Measurements from ENCODE around the gene PAIP2.
A peak's percentile ranks its signal among the peaks of the same experiment; 100 is the strongest.

PAIP2 gene, protein sequence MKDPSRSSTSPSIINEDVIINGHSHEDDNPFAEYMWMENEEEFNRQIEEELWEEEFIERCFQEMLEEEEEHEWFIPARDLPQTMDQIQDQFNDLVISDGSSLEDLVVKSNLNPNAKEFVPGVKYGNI

DNA sequence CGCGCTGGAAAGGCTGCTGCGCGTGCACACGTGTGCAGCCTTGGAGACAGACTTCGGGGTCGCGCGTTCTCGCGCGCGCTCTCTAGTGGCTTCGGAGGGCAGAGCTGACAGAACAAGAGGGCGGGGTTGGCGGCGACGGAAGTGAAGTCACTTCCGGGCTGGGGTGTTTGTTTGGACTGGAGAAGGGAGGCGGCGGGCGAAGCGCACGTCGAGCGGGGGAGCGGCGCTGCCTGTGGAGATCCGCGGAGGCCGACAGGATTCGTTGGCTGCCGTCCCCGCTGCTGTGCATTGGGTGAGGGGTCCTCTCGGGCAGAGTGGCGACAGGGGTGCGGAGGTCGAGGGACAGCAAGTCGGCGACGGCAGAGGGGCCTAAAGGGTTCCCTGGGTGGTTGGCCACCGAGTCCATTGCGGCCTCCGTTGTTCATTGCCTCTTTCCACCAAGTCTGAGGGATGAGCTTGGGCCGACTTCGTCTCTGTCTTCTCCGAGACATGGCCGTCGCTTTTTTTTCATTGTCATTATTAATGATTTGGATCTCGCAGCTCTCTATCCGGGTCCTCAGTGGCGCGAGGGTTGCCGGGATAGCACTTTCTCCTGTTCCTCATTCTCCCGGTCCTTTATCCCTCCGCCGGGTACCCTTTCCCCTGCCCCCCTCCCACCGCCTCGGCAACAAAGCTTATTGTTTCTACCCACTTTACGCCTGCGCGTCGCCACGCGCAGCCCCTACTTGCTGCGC is at the start of gene PAIP2:
Gene PAIP2, plus strand, starts transcription at position 166 of the 734 bp plus-strand sequence. CDS start 21,931 bp downstream, outside the sequence.
- TF ChIP-seq, protein P1, sequence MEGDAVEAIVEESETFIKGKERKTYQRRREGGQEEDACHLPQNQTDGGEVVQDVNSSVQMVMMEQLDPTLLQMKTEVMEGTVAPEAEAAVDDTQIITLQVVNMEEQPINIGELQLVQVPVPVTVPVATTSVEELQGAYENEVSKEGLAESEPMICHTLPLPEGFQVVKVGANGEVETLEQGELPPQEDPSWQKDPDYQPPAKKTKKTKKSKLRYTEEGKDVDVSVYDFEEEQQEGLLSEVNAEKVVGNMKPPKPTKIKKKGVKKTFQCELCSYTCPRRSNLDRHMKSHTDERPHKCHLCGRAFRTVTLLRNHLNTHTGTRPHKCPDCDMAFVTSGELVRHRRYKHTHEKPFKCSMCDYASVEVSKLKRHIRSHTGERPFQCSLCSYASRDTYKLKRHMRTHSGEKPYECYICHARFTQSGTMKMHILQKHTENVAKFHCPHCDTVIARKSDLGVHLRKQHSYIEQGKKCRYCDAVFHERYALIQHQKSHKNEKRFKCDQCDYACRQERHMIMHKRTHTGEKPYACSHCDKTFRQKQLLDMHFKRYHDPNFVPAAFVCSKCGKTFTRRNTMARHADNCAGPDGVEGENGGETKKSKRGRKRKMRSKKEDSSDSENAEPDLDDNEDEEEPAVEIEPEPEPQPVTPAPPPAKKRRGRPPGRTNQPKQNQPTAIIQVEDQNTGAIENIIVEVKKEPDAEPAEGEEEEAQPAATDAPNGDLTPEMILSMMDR (IDR thresholded peaks at IDR 0.05; ENCODE audit: low read depth, low read length) = peak; percentile 84
- in situ Hi-C loops (cut with HindIII; ENCODE audit: low sequenced_read_pairs) = no loop called here
- H3K4me3 ChIP-seq (ENCODE audit: low read depth, low read length) = peak within 1 kb of the TSS; percentile 98
- DNase-seq (ENCODE audit: low read depth, low spot score) = peak; percentile 98

DNA sequence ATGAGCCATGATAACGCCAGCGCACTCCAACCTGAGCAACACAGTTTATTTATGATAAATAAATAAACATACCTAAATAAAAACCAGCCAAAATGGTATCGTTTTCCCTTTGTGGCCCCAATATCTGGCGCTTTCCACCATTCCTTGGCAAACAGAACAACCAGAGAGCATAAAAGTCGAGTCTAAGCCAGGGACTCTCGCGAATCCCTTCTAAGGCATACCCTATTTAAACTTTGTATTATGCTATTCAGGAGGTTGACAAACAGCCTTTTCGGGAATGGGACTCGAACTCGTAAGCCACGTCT is 48.5 kb upstream of the PAIP2 start:
- in situ Hi-C loops (cut with HindIII; ENCODE audit: low sequenced_read_pairs) = no loop called here
- H3K4me3 ChIP-seq (ENCODE audit: low read depth, low read length) = peak overlapping the region; percentile 95
- TF ChIP-seq, protein P1 (IDR thresholded peaks at IDR 0.05; ENCODE audit: low read depth, low read length) = no peak
- DNase-seq (ENCODE audit: low read depth, low spot score) = no peak

DNA sequence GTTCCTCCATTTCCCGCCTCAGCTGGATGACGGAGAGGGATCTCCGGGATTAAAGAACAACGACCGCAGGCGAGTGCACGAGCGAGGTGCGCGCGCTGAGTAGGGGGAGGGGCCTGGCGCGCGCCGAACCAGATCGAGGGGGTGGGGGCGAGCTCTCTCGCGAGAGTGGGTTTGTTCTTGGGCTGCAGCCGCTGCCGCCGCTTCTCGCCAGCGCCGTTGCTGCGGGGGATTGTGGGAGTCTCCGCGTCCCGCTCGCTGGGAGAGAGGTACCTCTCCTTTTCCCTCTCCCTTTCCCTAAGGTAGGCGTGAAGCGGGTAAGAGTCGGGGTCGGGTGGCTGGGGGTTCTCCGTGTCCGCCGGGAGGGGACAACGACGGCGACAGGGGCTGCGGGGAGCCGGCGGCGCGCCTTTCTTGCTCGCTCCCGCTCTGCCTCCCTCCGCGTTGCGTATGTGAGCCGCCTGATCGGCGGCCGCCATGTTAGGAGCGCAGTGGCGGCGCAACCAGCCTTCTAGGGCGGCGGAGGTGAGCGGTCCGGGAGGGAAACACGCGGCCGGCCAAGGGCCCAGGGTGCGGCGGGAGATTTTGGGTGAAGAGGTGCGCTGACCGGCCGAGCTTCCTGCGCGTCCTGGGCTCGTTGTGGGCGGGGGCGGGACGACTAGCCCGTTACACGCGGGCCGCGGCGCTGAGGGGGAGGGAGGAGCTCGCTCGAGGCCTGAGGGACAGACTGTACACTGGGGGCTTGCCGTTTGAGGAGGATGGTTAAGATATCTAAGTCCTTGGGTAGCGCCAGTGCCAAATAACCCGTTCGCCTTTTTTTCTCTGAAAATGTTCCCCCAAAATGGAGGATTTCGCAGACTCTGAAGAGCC is 47.9 kb upstream of the PAIP2 start, which contains the start of gene MATR3:
Gene MATR3, plus strand, starts transcription at position 234 of the 867 bp plus-strand sequence. CDS start 13,676 bp downstream, outside the sequence.
- in situ Hi-C loops (cut with HindIII; ENCODE audit: low sequenced_read_pairs) = no loop called here
- H3K4me3 ChIP-seq (ENCODE audit: low read depth, low read length) = peak within 1 kb of the TSS; percentile 95
- TF ChIP-seq, protein P1 (IDR thresholded peaks at IDR 0.05; ENCODE audit: low read depth, low read length) = no peak
- peak; percentile 98 for DNase-seq (ENCODE audit: low read depth, low spot score)

DNA sequence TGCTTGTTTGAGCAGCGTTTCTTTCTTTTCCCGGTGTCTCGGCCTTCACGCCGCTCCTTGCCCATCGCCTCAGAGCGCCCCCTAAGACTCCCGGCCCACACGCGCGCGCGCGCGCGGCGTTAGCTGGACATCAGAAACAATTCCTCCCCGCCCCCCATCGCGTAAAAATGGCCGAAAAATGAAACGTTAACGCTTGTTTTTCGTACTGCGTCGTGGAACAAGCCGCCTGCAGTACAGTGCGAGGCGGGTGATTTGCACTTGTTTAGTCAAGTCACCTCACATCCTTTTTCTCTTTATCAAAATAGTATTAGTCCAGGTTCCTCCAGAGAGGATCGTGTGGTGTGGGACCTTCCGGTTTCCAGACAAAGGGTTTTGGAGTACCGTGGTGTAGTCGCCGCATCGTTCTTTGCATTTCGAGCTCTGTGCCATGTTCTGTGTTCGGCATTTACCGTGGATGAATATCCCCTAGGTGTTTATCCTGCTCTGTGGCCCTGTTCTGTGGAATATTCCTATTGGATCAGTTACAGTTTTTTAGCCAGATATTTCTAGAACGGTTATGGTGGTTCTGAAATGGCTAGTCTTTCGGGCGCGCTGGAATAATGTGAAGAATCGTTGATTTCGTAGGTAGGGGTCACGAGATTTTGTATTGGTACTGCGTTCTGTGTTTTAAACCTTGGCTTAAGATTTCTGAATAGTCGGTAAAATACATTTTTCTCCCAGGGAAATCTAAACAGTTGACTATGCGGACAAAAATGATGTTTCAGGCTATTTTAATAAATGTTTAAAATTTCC is 47.1 kb upstream of the PAIP2 start:
- TF ChIP-seq, protein P1 (IDR thresholded peaks at IDR 0.05; ENCODE audit: low read depth, low read length) = peak; percentile 40
- peak overlapping the region; percentile 95 for H3K4me3 ChIP-seq (ENCODE audit: low read depth, low read length)
- in situ Hi-C loops (cut with HindIII; ENCODE audit: low sequenced_read_pairs) = no loop called here
- DNase-seq (ENCODE audit: low read depth, low spot score) = peak; percentile 88

DNA sequence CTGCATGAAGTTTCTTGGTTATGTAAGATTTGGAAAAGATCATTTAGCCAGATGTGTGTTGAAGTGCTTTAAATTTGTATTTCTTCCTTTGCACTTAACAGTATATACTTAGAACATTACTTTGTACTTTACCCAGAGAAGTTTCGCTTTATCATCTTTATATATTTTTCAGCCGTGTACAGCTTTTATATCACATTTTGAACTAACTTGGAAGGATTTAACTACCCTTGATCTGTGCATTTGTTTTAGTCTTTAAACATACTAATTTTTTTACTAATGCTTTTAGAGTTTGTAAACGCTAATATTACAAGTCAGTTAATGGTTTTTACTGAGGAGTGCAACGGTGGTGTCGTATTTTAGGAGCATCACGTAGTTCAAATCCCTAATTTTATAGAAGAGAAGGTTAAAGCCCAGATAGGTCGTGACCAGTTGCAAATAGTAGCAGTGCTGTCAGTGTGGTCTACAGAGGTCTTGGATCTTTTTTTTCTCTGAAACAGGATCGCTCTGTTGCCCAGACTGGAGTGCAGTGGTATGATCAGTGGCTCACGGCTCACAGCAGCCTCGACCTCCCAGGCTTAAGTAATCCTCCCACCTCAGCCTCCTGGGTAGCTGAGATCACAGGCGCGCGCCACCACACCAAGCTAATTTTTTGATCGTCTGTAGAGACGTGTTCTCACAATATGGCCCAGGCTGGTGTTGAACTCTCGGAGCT is 46.2 kb upstream of the PAIP2 start:
- H3K4me3 ChIP-seq (ENCODE audit: low read depth, low read length) = peak overlapping the region; percentile 95
- in situ Hi-C loops (cut with HindIII; ENCODE audit: low sequenced_read_pairs) = no loop called here
- TF ChIP-seq, protein P1 (IDR thresholded peaks at IDR 0.05; ENCODE audit: low read depth, low read length) = no peak
- DNase-seq (ENCODE audit: low read depth, low spot score) = peak; percentile 17

Measured in astrocyte of the spinal cord (primary cell).